Coronary artery (tissue), 2 donors: ENCODE data around the gene GLT8D1.
A peak's percentile ranks its signal among the peaks of the same experiment; 100 is the strongest.
"Not testable (repeated sequence)": the region's sequence is repeated elsewhere in the genome, so short reads cannot be mapped to it uniquely, and the experiment has no call there.

Experiments used
- DNase-seq: peaks from one replicate; pipeline ENCODE4 v3.0.0-alpha.2; 2017; ENCODE audit warnings: low spot score
- H3K27ac ChIP-seq, 2 donors: fragments of 200-600 bp; sonication (generic); one replicate each; pipeline ENCODE4 v1.5.1; 2016 to 2019
- H3K4me3 ChIP-seq: fragments of 200-600 bp; sonication (generic); 2 replicates; pipeline ENCODE4 v1.5.1; 2016; ENCODE audit warnings: mild to moderate bottlenecking, moderate library complexity
- TF ChIP-seq, protein P1 (sequence below): fragments of 200-600 bp; sonication (generic); IDR thresholded peaks from one replicate; pipeline ENCODE4 v1.5.1; 2019; ENCODE audit warnings: antibody characterized with exemption

Gene GLT8D1

DNA sequence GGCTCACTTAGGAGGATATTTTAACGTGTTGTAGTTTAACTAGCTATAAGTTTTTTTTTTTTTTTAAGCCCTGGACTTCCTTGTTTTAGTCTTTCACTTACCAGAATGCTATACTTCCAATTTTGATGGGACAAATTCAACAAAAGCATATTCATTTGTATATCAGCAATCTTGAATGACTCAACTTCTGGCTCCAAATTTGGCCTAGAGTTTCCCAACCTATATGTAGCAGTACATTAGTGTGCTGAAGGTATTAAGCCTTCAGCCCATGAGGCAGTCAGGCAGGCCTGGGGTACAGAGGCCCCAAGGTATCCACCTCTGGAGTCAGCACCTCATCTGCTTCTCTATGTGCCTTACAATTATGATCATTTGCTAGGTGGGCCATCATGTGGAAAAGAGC lies 25.8 kb downstream of the GLT8D1 start:
- TF ChIP-seq, protein P1, sequence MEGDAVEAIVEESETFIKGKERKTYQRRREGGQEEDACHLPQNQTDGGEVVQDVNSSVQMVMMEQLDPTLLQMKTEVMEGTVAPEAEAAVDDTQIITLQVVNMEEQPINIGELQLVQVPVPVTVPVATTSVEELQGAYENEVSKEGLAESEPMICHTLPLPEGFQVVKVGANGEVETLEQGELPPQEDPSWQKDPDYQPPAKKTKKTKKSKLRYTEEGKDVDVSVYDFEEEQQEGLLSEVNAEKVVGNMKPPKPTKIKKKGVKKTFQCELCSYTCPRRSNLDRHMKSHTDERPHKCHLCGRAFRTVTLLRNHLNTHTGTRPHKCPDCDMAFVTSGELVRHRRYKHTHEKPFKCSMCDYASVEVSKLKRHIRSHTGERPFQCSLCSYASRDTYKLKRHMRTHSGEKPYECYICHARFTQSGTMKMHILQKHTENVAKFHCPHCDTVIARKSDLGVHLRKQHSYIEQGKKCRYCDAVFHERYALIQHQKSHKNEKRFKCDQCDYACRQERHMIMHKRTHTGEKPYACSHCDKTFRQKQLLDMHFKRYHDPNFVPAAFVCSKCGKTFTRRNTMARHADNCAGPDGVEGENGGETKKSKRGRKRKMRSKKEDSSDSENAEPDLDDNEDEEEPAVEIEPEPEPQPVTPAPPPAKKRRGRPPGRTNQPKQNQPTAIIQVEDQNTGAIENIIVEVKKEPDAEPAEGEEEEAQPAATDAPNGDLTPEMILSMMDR = no peak
- Histone ChIP-seq H3K4me3 (no peak overlapping the region), H3K27ac (no peak overlapping the region)
- no peak for DNase-seq

DNA sequence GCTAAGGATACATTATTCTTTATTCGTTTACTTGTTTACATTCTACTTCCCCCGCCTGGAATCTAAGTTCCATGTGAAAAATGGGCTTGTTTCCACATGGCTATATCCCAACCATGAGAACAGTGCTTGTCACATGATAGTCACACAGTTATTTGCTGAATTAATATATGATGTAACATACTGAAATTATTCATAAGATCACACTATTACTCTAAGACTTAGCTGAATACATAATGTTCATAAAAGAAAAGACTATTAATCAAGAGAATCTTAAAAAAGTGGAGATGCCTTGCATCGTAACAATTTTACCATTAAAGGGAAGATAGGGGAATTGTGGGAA lies 26.4 kb downstream of the GLT8D1 start:
- TF ChIP-seq, protein P1 = no peak
- no peak for DNase-seq
- Histone ChIP-seq H3K27ac (no peak overlapping the region), H3K4me3 (no peak overlapping the region)

DNA sequence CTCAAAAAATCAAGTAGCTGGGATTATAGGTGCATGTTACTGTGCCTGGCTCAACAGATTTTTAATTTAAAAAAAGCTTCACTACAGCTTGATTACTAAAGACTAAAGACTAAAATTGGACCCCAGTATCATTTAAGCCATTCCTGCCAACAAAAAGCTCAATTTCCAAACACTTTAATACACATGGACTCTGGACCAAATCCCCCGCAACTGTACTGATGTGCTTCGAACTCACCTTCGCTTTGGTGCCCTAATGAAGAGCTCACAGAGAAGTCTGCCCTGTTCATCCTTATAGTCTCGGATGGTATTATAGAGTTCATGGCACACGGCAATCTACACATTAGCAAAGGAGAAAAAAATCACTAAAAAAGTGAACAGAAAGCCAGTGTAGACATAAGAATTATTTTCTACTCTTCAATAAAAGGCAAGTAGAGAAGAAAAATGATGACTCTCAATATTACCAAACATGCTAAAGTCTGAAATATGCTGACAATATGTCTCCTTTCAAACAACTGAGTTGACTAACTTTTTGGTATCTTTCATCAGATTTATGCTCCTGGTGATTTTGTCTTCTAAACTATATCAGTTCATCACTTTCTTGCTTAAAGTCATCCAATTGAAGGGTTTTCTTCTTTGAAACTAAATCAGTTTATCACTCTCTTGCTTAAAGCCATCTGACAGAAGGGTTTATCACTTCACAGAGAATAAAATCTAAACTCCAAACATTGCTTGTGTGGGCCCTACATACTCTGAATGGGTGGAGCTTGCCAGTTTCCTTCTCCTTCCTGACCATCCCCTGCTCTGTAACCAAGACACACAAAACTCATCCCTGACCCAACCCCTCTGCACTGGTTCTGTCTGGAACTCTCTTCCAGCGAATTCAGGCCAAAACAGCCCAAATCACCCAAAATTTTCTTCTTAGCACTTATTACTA lies 27.1 kb downstream of the GLT8D1 start:
- Histone ChIP-seq H3K4me3 (no peak overlapping the region), H3K27ac (no peak overlapping the region)
- no peak for DNase-seq
- TF ChIP-seq, protein P1 = no peak

DNA sequence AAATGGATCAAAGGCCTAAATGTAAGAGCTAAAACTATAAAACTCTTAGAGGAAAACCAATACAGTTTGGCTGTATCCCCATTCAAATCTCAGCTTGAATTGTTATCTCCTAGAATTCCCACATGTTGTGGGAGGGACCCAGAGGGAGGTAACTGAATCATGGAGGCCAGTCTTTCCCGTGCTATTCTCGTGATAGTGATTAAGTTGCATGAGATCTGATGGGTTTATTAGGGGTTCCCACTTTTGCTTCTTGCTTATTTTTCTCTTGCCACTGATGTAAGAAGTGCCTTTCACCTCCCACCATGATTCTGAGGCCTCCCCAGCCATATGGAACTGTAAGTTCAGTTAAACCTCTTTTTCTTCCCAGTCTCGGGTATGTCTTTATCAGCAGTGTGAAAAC lies 29.4 kb downstream of the GLT8D1 start:
- not testable (repeated sequence) for H3K27ac ChIP-seq, H3K4me3 ChIP-seq, DNase-seq

DNA sequence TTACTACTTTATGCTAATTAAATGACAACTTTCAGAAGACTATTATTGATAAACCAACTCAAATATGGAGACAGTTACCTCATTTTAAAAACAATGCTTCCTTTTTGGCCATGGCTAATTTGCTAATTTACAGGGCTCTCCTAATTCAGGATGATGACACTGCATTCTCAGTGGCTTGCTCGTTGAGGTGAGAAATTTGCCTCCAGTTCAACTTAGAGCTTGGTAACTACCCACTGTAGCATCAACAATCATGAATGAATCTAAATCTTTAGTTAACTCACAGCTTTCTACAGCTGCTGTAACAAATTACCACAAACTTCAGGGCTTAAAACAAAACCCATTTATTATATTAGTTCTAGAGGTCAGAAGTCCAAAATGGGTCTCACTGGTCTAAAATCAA lies 33.9 kb downstream of the GLT8D1 start:
- TF ChIP-seq, protein P1 = no peak
- H3K4me3 ChIP-seq = no peak overlapping the region
- H3K27ac ChIP-seq = peak overlapping the region; percentile 56 to 70
- no peak for DNase-seq

DNA sequence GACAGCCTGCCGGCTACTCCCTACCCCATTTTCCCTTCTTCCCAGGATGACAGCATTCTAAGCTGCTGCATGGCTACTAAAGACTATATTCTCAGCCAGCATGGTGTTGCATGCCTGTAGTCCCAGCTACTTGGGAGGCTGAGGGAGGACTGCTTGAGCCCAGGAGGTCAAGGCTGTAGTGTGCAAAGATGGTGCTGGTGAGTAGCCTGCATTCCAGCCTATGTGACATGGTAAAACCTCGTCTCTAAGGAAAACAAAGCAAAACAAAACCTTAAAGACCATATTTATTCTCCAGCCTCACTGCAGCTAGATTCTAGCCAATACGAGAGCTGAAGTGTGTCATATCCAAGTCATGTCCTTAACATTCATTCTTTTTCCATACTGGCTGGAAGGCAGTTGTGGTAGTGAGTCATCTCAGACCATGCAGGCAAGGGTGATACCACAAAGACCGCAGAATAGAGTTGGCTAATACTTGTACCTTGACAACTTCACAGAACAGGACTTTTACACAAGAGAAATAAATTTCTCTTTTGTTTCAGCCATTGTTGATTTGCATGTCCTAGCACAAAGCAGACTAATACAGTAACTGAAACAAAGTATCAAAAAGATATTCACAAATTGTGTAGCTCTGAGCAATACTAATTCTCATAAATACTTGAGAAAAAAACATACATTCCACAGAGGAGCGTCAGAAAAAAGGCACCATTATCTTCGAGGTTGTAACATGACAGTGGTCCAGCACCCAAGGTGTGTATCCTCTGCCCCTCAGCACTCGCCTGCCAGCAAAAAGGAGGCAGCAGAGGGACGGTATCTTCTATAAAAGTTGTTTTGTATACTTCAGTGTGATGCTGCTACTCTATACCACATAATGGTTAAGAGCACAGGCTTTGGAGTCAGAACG lies 34.7 kb downstream of the GLT8D1 start:
- peak overlapping the region; percentile 56 to 70 for H3K27ac ChIP-seq
- DNase-seq = peak; percentile 74
- H3K4me3 ChIP-seq = no peak overlapping the region
- TF ChIP-seq, protein P1 = no peak

DNA sequence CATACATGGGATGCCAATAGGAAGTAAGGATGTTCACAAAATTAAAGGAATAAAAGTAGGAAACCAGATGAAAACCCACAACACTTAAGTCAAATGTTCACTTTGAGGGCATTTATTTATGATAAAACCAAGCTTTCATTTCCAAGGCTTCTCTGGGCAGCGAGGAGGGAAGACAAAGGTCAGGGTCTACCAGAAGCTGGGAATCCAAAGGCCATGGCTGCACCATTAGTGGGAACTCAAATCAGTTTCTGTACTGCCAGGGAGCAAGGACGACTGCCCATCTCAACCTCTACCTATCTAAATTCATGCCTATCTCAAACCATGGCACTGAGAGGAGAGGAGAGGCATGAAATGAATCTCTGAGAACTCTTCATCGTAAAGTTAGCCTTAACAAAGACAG lies 42.5 kb downstream of the GLT8D1 start:
- TF ChIP-seq, protein P1 = no peak

More for the DNA sequence above, 42.5 kb downstream of the GLT8D1 start:
- no peak overlapping the region for H3K27ac ChIP-seq
- no peak overlapping the region for H3K4me3 ChIP-seq
- no peak for DNase-seq
